Transverse colon (tissue), 3 donors: Measurements from ENCODE around the gene PLD4.
A peak's percentile ranks its signal among the peaks of the same experiment; 100 is the strongest.

Experiments
- CTCF ChIP-seq, 5 experiments: fragments of 200-600 bp in 3 of 5; fragments of 450-650 bp in 2 of 5; sonication (generic) in 3 of 5; IDR thresholded peaks; 1 replicate in 2 of 5; 2 replicates in 3 of 5; pipeline ENCODE4 v1.5.1; 2016 to 2017; ENCODE audit warnings: antibody characterized with exemption in 5 of 5, inconsistent platforms in 3 of 5, mild to moderate bottlenecking in 2 of 5, moderate library complexity in 1 of 5
- EP300 ChIP-seq: sonication (generic); formaldehyde crosslinking; IDR thresholded peaks from one replicate; pipeline ENCODE4 v1.6.1; 2017; ENCODE audit warnings: antibody characterized with exemption, low read depth
- POLR2A ChIP-seq: fragments of 450-650 bp; IDR thresholded peaks from one replicate; pipeline ENCODE4 v1.6.1; 2016; ENCODE audit warnings: antibody characterized with exemption, mild to moderate bottlenecking, moderate library complexity

GRCh38 chr14:104932676-104933631, 8.3 kb downstream of the PLD4 start:
- TF ChIP-seq CTCF (IDR thresholded peaks at IDR 0.05) (peak; percentile 38 to 91 (median 69)), EP300 (no peak), POLR2A (no peak)
